GM18870 (cell line): ENCODE results near the gene MYBL2.

Source experiments
- ATAC-seq: cut with Tn5 transposase; IDR thresholded peaks from one replicate; pipeline ENCODE4 v1.9.1; 2021; ENCODE audit warnings: moderate library complexity; ENCODE audit not compliant: unreplicated experiment

MYBL2 gene

GRCh38 chr20:43681991-43682410 lies 15.1 kb downstream of the MYBL2 start:
- ATAC-seq = peak; percentile 95

DNA sequence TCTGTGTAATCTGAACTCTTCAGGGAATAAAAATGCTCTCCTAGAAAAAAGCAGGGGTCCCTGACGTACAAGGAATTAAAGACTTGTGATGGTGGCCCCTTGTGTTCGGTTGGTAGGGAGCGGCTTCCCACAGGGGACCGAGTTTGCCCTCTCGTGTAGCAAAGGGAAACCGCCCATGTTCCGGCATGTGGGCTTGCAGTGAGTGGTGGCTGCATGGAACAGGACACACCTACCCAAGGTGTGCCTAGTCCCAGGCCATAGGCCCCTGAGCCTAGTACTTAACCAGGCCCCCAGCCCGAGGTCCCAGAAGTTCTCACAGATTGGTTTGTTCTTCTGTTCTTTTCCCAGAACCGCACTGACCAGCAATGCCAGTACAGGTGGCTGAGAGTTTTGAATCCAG lies 15.5 kb downstream of the MYBL2 start:
- ATAC-seq = peak; percentile 8

DNA sequence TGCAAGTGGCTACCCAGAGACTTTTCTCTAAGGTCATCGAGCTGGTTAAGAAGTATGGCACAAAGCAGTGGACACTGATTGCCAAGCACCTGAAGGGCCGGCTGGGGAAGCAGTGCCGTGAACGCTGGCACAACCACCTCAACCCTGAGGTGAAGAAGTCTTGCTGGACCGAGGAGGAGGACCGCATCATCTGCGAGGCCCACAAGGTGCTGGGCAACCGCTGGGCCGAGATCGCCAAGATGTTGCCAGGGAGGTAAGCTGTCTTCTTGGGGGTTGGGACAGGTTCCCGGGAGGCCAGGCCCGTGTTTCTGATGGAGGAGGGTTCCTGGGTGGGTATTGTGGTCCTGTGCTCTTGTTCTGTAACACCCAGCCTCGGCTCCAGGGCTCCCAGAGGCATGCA lies 19.9 kb downstream of the MYBL2 start:
- no peak for ATAC-seq

DNA sequence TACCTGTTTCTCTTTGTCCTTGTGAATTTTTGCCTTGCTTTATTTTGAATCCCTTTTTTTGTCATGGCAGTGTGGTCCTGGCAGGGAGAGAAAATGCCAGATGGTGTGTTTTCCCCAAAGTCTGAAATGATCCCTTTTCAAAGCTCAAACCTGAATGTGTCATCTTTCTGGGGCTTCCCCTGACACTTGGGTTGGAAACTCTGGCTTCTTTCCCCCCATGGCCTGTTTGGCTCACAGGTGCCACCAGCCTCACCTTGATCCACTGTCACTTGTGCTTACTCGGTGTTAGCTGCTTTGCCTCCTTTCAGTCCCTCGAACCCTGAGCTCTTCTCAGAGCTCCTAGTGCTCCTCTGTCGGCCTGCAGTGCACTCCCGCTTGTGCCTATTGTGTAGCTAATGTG lies 22.3 kb downstream of the MYBL2 start:
- no peak for ATAC-seq

- no peak for ATAC-seq
Observed at GRCh38 chr20:43690943-43691598, 24.2 kb downstream of the MYBL2 start.

DNA sequence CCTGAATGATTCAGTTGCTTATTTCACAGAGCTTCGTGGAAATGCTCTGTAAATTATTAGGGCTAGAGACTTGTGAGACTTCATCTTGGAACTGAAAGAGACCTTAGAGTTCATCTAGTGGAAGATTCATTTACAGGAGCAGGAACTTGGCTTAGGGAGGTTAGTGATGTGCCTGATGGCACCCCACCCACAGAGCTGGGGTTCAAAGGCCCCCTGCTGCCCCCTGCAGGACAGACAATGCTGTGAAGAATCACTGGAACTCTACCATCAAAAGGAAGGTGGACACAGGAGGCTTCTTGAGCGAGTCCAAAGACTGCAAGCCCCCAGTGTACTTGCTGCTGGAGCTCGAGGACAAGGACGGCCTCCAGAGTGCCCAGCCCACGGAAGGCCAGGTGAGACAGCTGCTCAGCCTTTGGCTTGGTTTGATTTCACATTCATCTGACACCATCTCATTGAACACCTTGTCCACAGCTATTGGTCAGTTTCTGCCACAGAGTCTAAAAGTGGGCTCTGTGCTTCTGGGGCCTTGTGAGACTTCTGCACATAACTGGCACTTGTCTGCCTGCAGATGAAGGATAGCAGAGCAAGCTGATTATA lies 25.1 kb downstream of the MYBL2 start:
- no peak for ATAC-seq

- ATAC-seq = no peak
Observed at GRCh38 chr20:43694763-43695162, 27.8 kb downstream of the MYBL2 start.

DNA sequence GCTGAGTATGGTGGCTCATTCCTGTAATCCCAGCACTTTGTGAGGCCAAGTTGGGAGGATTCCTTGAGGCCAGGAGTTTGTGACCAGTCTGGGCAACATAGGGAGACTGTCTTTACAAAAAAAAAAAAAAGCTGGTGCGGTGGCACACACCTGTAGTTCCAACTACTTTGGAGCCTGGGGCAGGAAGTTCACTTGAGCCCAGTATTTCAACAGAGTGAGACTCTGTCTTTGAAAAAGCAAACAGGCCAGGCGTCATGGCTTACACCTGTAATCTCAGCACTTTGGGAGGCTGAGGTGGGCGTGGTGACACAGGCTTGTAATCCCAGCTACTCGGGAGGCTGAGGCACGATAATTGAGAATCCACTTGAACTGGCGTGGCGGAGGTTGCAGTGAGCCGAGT lies 28.7 kb downstream of the MYBL2 start:
- ATAC-seq = no peak

- ATAC-seq = no peak
Observed at GRCh38 chr20:43699941-43700565, 33.1 kb downstream of the MYBL2 start.

DNA sequence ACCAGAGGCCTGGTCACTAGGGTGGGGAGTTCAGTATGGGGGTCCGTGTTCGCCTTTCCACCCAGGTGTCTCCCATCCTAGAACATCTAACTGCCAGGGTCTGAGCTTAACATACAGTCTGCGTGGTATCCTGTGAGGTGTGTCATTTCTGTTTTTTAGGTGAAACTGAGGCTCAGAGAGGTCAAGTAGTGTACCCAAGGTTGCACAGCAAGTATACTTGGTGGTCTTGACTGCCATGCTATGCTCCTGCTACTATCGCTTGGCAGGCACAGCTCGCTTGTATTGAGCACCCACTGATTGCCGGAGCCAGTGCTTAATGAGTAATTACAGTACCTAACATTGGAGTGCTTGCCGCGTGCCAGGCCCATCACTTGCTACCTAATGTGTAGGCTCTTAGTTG lies 33.7 kb downstream of the MYBL2 start:
- ATAC-seq = no peak

GRCh38 chr20:43702502-43702901 lies 35.6 kb downstream of the MYBL2 start:
- ATAC-seq = no peak

GRCh38 chr20:43710370-43711044 lies 43.6 kb downstream of the MYBL2 start:
- no peak for ATAC-seq

- ATAC-seq = no peak
Observed at GRCh38 chr20:43711098-43711654, 44.3 kb downstream of the MYBL2 start.

DNA sequence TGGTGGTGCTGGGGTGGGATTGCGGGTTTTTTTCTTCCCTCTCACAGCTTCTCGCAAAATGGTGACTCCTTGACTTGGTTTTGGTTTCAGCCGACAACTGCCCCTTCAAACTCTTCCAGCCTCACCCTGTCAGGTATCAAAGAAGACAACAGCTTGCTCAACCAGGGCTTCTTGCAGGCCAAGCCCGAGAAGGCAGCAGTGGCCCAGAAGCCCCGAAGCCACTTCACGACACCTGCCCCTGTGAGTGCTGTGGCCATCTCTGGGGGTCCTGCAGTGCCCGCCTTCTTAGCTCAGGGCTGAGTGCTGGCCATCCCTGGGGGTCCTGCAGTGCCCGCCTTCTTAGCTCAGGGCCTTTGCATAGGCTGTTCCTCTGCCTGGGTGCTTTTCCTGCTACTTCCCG lies 48.1 kb downstream of the MYBL2 start:
- ATAC-seq = no peak

DNA sequence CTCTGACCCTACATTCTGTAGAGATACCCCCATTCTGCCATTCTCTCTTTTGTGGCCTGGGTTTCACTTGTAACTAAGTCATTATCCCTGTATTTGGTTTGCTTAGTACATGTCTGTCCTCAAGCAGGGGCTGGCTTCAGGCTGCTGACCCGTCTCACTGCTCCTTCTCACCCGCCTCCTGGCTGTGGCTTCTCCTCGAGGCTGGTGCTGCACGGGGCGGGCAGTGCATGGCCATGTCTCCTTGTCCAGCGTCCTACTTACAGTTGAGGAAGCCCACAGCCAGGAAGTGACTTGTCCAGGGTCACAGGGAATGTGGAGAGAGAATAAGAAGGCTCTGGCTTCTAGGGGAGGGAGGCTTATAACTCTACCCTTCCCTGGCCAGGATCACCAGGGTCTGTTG lies 48.6 kb downstream of the MYBL2 start:
- no peak for ATAC-seq

DNA sequence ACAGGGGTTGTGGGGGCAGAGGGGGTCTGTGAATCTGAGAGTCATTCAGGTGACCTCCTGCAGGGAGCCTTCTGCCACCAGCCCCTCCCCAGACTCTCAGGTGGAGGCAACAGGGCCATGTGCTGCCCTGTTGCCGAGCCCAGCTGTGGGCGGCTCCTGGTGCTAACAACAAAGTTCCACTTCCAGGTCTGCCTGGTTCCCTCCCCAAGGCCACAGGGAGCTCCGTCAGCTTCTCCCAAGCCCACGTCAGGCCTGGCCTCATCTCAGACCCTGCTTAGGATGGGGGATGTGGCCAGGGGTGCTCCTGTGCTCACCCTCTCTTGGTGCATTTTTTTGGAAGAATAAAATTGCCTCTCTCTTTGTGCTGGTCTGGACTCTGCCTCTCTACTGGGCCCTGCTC lies 49.2 kb downstream of the MYBL2 start:
- no peak for ATAC-seq

DNA sequence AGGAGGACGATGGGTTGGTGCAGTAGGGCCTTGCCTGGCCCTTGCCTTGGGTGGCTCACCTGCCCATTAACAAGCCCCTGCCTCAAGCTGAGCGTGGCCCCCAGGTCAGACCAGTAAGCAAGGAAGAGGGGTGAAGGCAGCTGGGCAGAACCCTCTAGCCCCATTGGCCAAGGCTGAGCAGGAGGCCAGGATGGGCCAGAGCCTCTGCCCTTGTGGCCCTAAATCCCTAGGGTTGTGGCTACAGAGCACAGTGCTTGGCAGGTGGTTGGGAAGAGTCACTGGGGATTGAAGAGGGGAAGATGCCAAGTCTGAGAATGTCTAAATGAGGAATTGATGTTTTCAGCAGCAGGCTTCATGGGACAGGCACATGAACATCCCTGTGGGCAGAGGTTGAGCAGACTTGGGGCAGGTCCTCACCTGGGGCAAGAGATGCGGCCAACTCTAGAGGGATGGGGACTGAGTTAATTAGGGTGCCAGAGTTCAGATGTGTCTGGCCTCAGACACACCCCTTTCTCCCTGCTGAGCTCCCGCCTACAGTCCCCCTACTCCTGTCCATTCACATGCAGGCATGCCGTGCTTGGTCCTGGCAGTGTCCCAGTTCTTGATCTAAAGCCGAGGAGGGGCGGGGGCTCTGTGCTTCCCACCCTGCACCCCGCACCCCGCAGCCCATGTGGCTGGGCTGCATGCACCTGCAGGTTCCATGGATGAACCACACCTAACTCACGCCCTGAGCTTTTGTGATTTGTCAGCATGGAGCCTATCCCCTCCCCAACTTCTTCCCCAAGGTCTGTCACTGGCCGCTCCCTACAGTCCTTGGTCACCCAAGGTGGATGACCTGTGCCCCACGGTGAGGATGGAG lies 50.1 kb downstream of the MYBL2 start:
- ATAC-seq = no peak

DNA sequence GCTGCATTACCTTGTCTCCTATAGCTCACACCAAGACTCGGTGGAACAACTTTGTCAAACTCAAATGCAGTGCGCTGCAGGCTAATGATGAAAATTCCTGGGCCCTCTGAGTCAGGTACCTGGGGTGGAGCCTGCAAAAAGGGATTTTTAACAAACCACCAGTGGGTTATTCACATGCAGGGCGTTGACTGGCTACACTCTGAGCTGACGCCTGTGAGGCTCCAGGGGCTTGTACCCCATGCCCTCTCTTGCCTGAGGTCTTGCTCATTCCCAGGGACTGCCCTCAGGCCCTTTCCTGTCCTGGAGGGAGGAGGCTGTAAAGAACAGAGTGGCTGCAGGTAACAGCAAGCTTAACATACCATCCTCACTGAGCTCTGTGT lies 50.7 kb downstream of the MYBL2 start:
- no peak for ATAC-seq

DNA sequence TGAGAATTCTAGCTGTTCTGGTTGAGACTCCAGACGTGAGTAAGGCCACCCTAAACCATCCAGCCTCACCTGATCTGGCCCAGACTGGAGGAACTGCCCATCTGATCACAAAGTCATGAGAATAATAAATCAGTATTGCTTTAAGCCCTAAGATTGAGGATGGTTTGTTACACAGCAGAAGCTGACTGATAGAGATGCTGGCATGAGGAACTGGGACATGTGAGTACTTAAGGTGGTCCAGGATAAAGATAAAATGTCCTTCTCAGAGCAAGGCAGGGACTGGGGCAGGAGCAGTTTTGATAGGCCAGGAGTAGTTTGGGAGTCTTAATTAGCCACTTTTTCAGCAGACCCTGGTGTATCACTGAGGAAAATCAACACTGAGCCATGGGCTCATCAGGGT lies 53.1 kb downstream of the MYBL2 start:
- no peak for ATAC-seq

DNA sequence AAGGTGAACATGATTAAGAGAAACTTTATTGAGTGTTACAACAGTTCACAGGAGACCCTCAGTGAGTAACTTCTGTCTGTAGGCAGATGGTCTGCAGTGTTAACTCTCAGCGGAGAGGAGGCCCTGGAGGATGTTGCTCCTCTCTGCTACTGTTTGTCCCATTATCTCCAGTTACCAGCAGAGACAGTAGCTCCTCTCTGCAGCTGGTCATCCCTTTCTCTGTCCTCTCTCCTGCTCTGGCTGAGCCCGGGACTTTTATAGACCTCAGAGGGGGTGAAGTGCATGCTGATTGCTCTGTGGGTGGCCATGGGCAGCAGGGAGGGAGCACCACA lies 54.1 kb downstream of the MYBL2 start:
- ATAC-seq = no peak
